GM12878 (cell line): ENCODE data around the gene AARSD1. TPM values are rescaled to one million over a fixed set of nuclear protein-coding genes. Genes with fewer than 3 reads are reported as not detected.

Source experiments
- ATAC-seq: fragments of 200-7000 bp; cut with Tn5 transposase; 3 replicates; pipeline ENCODE4 v1.9.1; 2020; ENCODE audit warnings: mild to moderate bottlenecking, moderate library complexity
- BruUV-seq: library from RNA; stranded (reverse); fragments of 400-500 nt; replicated peaks from 2 replicates; lab custom pipeline; 2021; lab: Mats Ljungman, UMichigan
- CTCF ChIA-PET: fragments of 300-600 bp; sonication (Branson Sonifier 250); formaldehyde crosslinking; extraction: SDS; loops from one replicate; lab custom pipeline; 2021; ENCODE audit warnings: inconsistent platforms; lab: Yijun Ruan, JAX
- POLR2A ChIA-PET: fragments of 350-600 bp; formaldehyde crosslinking; extraction: SDS; loops from one replicate; lab custom pipeline; 2021; ENCODE audit warnings: inconsistent platforms; lab: Charles Lee
- RAD21 ChIA-PET: fragments of 300-600 bp; sonication (Branson Sonifier 250); formaldehyde crosslinking; loops from one replicate; lab custom pipeline; 2023; ENCODE audit warnings: antibody characterized with exemption; ENCODE audit not compliant: unreplicated experiment; lab: Charles Lee
- SMC1A ChIA-PET: fragments of 300-600 bp; sonication (Branson Sonifier 250); formaldehyde crosslinking; loops from one replicate; lab custom pipeline; 2023; ENCODE audit not compliant: unreplicated experiment, uncharacterized antibody; lab: Charles Lee
- DNase-seq: peaks from one replicate; pipeline ENCODE4 v3.0.0-alpha.2; 2011; ENCODE audit warnings: low read depth, low spot score
- FAIRE-seq: peaks from 3 replicates; lab custom pipeline; 2011; peaks lifted over from hg19 to GRCh38; lab: Jason Lieb, UNC
- H2AFZ ChIP-seq: 2 replicates; pipeline ENCODE4 v1.6.0; 2011; ENCODE audit warnings: low read depth, low read length, control low read depth; ENCODE audit not compliant: control insufficient read depth
- H3K27ac ChIP-seq: 2 replicates; pipeline ENCODE4 v1.5.1; 2011; ENCODE audit warnings: control low read depth; ENCODE audit not compliant: control insufficient read depth, insufficient read depth
- H3K27me3 ChIP-seq, 2 experiments: replicated peaks in 1 of 2; 2 replicates each; pipeline versions ENCODE4 v1.6.0 to v1.6.1; 2011; ENCODE audit warnings: low read length in 1 of 2; ENCODE audit not compliant: control insufficient read depth in 2 of 2, insufficient read depth in 2 of 2
- H3K36me3 ChIP-seq, 2 experiments: 2 replicates each; pipeline ENCODE4 v1.5.1; 2011; ENCODE audit warnings: low read length in 1 of 2; ENCODE audit not compliant: control insufficient read depth in 2 of 2, insufficient read depth in 2 of 2
- H3K4me1 ChIP-seq: 2 replicates; pipeline ENCODE4 v1.6.1; 2011; ENCODE audit warnings: mild to moderate bottlenecking, low read length, moderate library complexity, mixed read lengths; ENCODE audit not compliant: control insufficient read depth, insufficient read depth
- H3K4me2 ChIP-seq: 2 replicates; pipeline ENCODE4 v1.6.0; 2011; ENCODE audit warnings: control low read depth; ENCODE audit not compliant: control insufficient read depth, insufficient read depth
- H3K4me3 ChIP-seq: fragments of 200-600 bp; sonication (generic); 2 replicates; pipeline ENCODE4 v1.5.1; 2016
- H3K79me2 ChIP-seq: 2 replicates; pipeline ENCODE4 v1.6.0; 2011; ENCODE audit warnings: low read length; ENCODE audit not compliant: control insufficient read depth, insufficient read depth
- H3K9ac ChIP-seq: 2 replicates; pipeline ENCODE4 v1.8.0; 2011; ENCODE audit warnings: low read length, control low read depth, mixed read lengths; ENCODE audit not compliant: control insufficient read depth, insufficient read depth
- H3K9me3 ChIP-seq: replicated peaks from 3 replicates; pipeline ENCODE4 v1.5.1; 2011; ENCODE audit warnings: mild to moderate bottlenecking, low read length; ENCODE audit not compliant: control insufficient read depth, insufficient read depth
- H4K20me1 ChIP-seq: 2 replicates; pipeline ENCODE4 v1.6.0; 2011; ENCODE audit not compliant: control insufficient read depth, insufficient read depth
- BCL3 ChIP-seq: IDR thresholded peaks from 2 replicates; pipeline ENCODE4 v1.6.1; 2011; ENCODE audit warnings: borderline replicate concordance, low read depth, mild to moderate bottlenecking, moderate library complexity, low read length; ENCODE audit not compliant: insufficient read depth, poor library complexity, severe bottlenecking
- BRCA1 ChIP-seq: IDR thresholded peaks from 2 replicates; pipeline ENCODE4 v1.6.1; 2011; ENCODE audit warnings: low read depth, low read length, improper control_type of control experiment
- ESRRA ChIP-seq: IDR thresholded peaks from 2 replicates; pipeline ENCODE4 v1.6.1; 2012; ENCODE audit warnings: mild to moderate bottlenecking, low read length, improper control_type of control experiment
- ETV6 ChIP-seq, 2 experiments: fragments of 450-650 bp in 1 of 2; IDR thresholded peaks in 1 of 2; conservative IDR thresholded peaks in 1 of 2; 2 replicates each; pipeline ENCODE4 v1.6.1; 2014; ENCODE audit warnings: antibody characterized with exemption in 1 of 2, borderline replicate concordance in 1 of 2, low read depth in 1 of 2, mild to moderate bottlenecking in 1 of 2, moderate library complexity in 1 of 2
- EZH2 ChIP-seq: IDR thresholded peaks from 2 replicates; pipeline ENCODE4 v1.6.1; 2012; ENCODE audit warnings: low read depth, mild to moderate bottlenecking, control low read depth, inconsistent platforms, low read length, borderline replicate concordance; ENCODE audit not compliant: control insufficient read depth
- IRF4 ChIP-seq: IDR thresholded peaks from 2 replicates; pipeline ENCODE4 v1.6.1; 2011; ENCODE audit warnings: low read depth, low read length
- KDM1A ChIP-seq: fragments of 200-600 bp; sonication (generic); IDR thresholded peaks from 2 replicates; pipeline ENCODE4 v1.6.1; 2016; ENCODE audit warnings: borderline replicate concordance
- KLF5 ChIP-seq: fragments of 450-650 bp; IDR thresholded peaks from 2 replicates; pipeline ENCODE4 v1.6.1; 2014; ENCODE audit warnings: mild to moderate bottlenecking; ENCODE audit not compliant: partially characterized antibody
- NKRF ChIP-seq: fragments of 450-650 bp; conservative IDR thresholded peaks from 2 replicates; pipeline ENCODE4 v1.6.1; 2017; ENCODE audit warnings: mild to moderate bottlenecking, moderate library complexity
- NR2C2 ChIP-seq: IDR thresholded peaks from 2 replicates; pipeline ENCODE4 v1.6.1; 2011; ENCODE audit warnings: borderline replicate concordance, low read depth; ENCODE audit not compliant: control insufficient read depth, insufficient read length
- SKIL ChIP-seq: fragments of 450-650 bp; IDR thresholded peaks from 2 replicates; pipeline ENCODE4 v1.6.1; 2017; ENCODE audit warnings: mild to moderate bottlenecking, low read depth, inconsistent platforms; ENCODE audit not compliant: poor library complexity, severe bottlenecking
- SRF ChIP-seq, 2 experiments: IDR thresholded peaks; 2 replicates each; pipeline ENCODE4 v1.6.1; 2011; ENCODE audit warnings: low read depth in 2 of 2, low read length in 2 of 2, mild to moderate bottlenecking in 1 of 2, moderate library complexity in 1 of 2
- TCF3 ChIP-seq: IDR thresholded peaks from 2 replicates; pipeline ENCODE4 v1.6.1; 2012; ENCODE audit warnings: low read depth, mild to moderate bottlenecking, low read length, borderline replicate concordance; ENCODE audit not compliant: insufficient read depth
- ZBTB4 ChIP-seq: fragments of 450-650 bp; formaldehyde crosslinking; IDR thresholded peaks from 2 replicates; pipeline ENCODE4 v1.4.0; 2022; ENCODE audit warnings: mild to moderate bottlenecking, moderate library complexity
- WGBS: methylation state at CpG from one replicate; pipeline ENCODE4 v1.1.6; 2016; ENCODE audit warnings: low lambda C conversion rate; ENCODE audit not compliant: insufficient replicate concordance, insufficient coverage; ENCODE audit errors: missing lambda C conversion rate; 5-methylcytosine and 5-hydroxymethylcytosine counted together
- in situ Hi-C: fragments of 300-500 bp; cut with MboI; formaldehyde crosslinking; loops from 9 replicates; pipeline ENCODE4 v1.14.3; 2018; ENCODE audit warnings: mixed read lengths
- intact Hi-C: fragments of 100-400 bp; cut with micrococcal nuclease; formaldehyde crosslinking; loops from one replicate; pipeline ENCODE4 v1.14.2; 2022; ENCODE audit not compliant: unreplicated experiment
- polyA plus RNA-seq, 11 experiments: library from polyadenylated mRNA; depleted of rRNA in 4 of 11; unstranded in 6 of 11; stranded (reverse) in 5 of 11; fragments of >200 nt; fragmentation: Nextera tagmentation in 4 of 11; fragmentation: Illumina TruSeq in 1 of 11; extraction: Ambion mirVana in 4 of 11; extraction: Trizol in 1 of 11; gene quantifications; 1 replicate in 1 of 11; 2 replicates in 10 of 11; pipeline versions ENCODE4 v1.2.1 to v1.2.3, GENCODE V29; 2011 to 2016; ENCODE audit warnings: inconsistent platforms in 2 of 11, missing spikeins in 2 of 11, low read depth in 1 of 11
- total RNA-seq, 4 experiments: library from RNA; depleted of rRNA in 3 of 4; stranded (reverse); fragments of >200 nt in 3 of 4; fragmentation: Illumina TruSeq in 1 of 4; extraction: Trizol in 1 of 4; gene quantifications; 2 replicates each; pipeline versions ENCODE4 v1.2.1 to v1.2.3, GENCODE V29; 2013 to 2021

Gene AARSD1
- total and polyA plus RNA-seq, 10 of the 15 experiments (the other 5 are each of a cell fraction or from before 2014, with no cell fraction given): 32.2 to 86.2 (median 52.8) TPM

GRCh38 chr17:42992872-42993271 is 28.6 kb upstream of the AARSD1 start:
- no peaks in the 10 kb centered on the region for H3K4me1 ChIP-seq
- no peak overlapping the region for H3K27ac ChIP-seq
- DNase-seq (no peak), FAIRE-seq (no peak), ATAC-seq (no peak)
- H3K9me3 ChIP-seq: no peaks in the 10 kb centered on the region
- ChIA-PET CTCF (no interaction called here), SMC1A (no interaction called here), RAD21 (interaction anchor here (0.6 kb wide), 1 partner anchor 858 kb away, joined by 3 read pairs; no protein-coding TSS in a partner anchor), POLR2A (interaction anchor here (0.5 to 0.6 kb wide), 2 partner anchors 16 to 349 kb away, joined by 3 read pairs; no protein-coding TSS in a partner anchor)
- in situ Hi-C loops (no loop called here), intact Hi-C loops (loop anchor here (10.0 kb wide), 1 partner anchor 148 kb away; the partner anchor contains the start of gene AOC2)
- H3K4me3 ChIP-seq: no peak overlapping the region
- TSS peak; percentile 49 for BruUV-seq
- no peak overlapping the region for H2AFZ ChIP-seq
- WGBS: 72% methylated on average over 5 of the region's 5 CpGs
- no peaks in the 10 kb centered on the region; the same call in 1 of the 2 replicates for H3K79me2 ChIP-seq
- H3K9ac ChIP-seq: no peak overlapping the region
- no peak overlapping the region for H3K4me2 ChIP-seq
- H3K27me3 ChIP-seq: no peaks in the 10 kb centered on the region
- H3K36me3 ChIP-seq: peaks cover 10 to 23% of the 10 kb centered on the region in 2 experiments
- H4K20me1 ChIP-seq: no peaks in the 10 kb centered on the region
- TF ChIP-seq BCL3 (no peak), KDM1A (no peak), TCF3 (no peak), IRF4 (no peak), EZH2 (no peak), NR2C2 (no peak), KLF5 (no peak), ETV6 (conservative IDR thresholded peaks at IDR 0.05 in 1 of 2, IDR thresholded peaks at IDR 0.05 in 1 of 2; ENCODE audit: borderline replicate concordance in 1 of 2, low read depth in 1 of 2) (no peak), SRF (IDR thresholded peaks at IDR 0.05; ENCODE audit: low read depth in 2 of 2, low read length in 2 of 2) (no peak), NKRF (no peak), ESRRA (no peak), BRCA1 (no peak), SKIL (no peak), ZBTB4 (no peak)
